GM12878 (cell line): ENCODE measurements around the gene ARHGAP12.

Experiments used
- CHD1 ChIP-seq: IDR thresholded peaks from 2 replicates; pipeline ENCODE4 v1.6.1; 2012; ENCODE audit warnings: low read depth, low read length, improper control_type of control experiment
- ESRRA ChIP-seq: IDR thresholded peaks from 2 replicates; pipeline ENCODE4 v1.6.1; 2012; ENCODE audit warnings: mild to moderate bottlenecking, low read length, improper control_type of control experiment
- MXI1 ChIP-seq: fragments of 150-350 bp; IDR thresholded peaks from 2 replicates; pipeline ENCODE4 v1.6.1; 2011; ENCODE audit warnings: low read depth, mild to moderate bottlenecking, inconsistent platforms, low read length, improper control_type of control experiment
- MYC ChIP-seq: IDR thresholded peaks from 2 replicates; pipeline ENCODE4 v1.6.1; 2011; ENCODE audit warnings: mild to moderate bottlenecking, low read length, moderate library complexity, inconsistent platforms; ENCODE audit not compliant: insufficient read depth, insufficient replicate concordance, insufficient read length, severe bottlenecking
- POLR2A ChIP-seq: IDR thresholded peaks from 2 replicates; pipeline ENCODE4 v1.6.1; 2011; ENCODE audit warnings: low read depth, mild to moderate bottlenecking, low read length
- POLR2AphosphoS5 ChIP-seq: IDR thresholded peaks from 2 replicates; pipeline ENCODE4 v1.6.1; 2011; ENCODE audit warnings: mild to moderate bottlenecking, low read length, inconsistent platforms
- STAT1 ChIP-seq: fragments of 450-650 bp; conservative IDR thresholded peaks from 2 replicates; pipeline ENCODE4 v1.6.1; 2014; ENCODE audit warnings: antibody characterized with exemption, mild to moderate bottlenecking
- ZNF274 ChIP-seq: IDR thresholded peaks from one replicate; pipeline ENCODE4 v1.8.0; 2011; ENCODE audit not compliant: insufficient read length, insufficient read depth
- TF ChIP-seq, protein P1 (sequence below): IDR thresholded peaks from 2 replicates; pipeline ENCODE4 v1.6.1; 2012; ENCODE audit warnings: low read depth, low read length, improper control_type of control experiment
- TF ChIP-seq, protein P2 (sequence below), 3 experiments: IDR thresholded peaks in 2 of 3; conservative IDR thresholded peaks in 1 of 3; 2 replicates each; pipeline ENCODE4 v1.5.1; 2011; ENCODE audit warnings: low read depth in 3 of 3, low read length in 3 of 3, mild to moderate bottlenecking in 3 of 3, control low read depth in 2 of 3, moderate library complexity in 2 of 3, inconsistent platforms in 1 of 3, mixed read lengths in 1 of 3; ENCODE audit not compliant: control insufficient read depth in 2 of 3, insufficient read depth in 1 of 3; ENCODE audit errors: extremely low read depth in 1 of 3
- TF ChIP-seq, protein P3 (sequence below): fragments of 450-650 bp; conservative IDR thresholded peaks from 2 replicates; pipeline ENCODE4 v1.6.1; 2017; ENCODE audit warnings: mild to moderate bottlenecking, moderate library complexity

DNA sequence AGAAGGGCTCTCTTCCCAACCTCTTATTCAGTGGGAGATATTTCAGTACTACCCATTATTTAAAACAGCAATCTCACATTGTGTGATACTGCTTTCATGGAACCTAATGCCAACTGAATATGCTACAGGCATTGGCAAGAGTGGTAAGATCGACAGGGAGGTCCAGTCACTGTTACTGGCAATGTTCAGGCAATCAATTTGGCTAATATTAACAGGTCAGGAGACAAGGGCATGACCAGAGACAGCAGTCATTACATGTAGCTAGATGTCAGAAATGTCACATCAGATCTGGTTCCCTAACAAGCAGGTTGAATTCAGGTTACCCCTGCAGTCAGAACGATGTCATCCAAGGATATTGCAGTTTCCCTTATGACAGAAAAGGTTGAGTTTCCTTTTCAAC is 129.4 kb downstream of the ARHGAP12 start:
- TF ChIP-seq POLR2AphosphoS5 (no peak), CHD1 (no peak), MXI1 (no peak), ZNF274 (no peak), MYC (no peak), POLR2A (no peak), STAT1 (no peak), ESRRA (no peak)
- TF ChIP-seq, protein P1, sequence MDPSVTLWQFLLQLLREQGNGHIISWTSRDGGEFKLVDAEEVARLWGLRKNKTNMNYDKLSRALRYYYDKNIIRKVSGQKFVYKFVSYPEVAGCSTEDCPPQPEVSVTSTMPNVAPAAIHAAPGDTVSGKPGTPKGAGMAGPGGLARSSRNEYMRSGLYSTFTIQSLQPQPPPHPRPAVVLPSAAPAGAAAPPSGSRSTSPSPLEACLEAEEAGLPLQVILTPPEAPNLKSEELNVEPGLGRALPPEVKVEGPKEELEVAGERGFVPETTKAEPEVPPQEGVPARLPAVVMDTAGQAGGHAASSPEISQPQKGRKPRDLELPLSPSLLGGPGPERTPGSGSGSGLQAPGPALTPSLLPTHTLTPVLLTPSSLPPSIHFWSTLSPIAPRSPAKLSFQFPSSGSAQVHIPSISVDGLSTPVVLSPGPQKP, result no peak
- TF ChIP-seq, protein P2, sequence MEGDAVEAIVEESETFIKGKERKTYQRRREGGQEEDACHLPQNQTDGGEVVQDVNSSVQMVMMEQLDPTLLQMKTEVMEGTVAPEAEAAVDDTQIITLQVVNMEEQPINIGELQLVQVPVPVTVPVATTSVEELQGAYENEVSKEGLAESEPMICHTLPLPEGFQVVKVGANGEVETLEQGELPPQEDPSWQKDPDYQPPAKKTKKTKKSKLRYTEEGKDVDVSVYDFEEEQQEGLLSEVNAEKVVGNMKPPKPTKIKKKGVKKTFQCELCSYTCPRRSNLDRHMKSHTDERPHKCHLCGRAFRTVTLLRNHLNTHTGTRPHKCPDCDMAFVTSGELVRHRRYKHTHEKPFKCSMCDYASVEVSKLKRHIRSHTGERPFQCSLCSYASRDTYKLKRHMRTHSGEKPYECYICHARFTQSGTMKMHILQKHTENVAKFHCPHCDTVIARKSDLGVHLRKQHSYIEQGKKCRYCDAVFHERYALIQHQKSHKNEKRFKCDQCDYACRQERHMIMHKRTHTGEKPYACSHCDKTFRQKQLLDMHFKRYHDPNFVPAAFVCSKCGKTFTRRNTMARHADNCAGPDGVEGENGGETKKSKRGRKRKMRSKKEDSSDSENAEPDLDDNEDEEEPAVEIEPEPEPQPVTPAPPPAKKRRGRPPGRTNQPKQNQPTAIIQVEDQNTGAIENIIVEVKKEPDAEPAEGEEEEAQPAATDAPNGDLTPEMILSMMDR (IDR thresholded peaks at IDR 0.05 in 2 of 3, conservative IDR thresholded peaks at IDR 0.05 in 1 of 3; ENCODE audit: control insufficient read depth in 2 of 3, extremely low read depth in 1 of 3, insufficient read depth in 1 of 3, low read depth in 3 of 3, low read length in 3 of 3), result no peak
- TF ChIP-seq, protein P3, sequence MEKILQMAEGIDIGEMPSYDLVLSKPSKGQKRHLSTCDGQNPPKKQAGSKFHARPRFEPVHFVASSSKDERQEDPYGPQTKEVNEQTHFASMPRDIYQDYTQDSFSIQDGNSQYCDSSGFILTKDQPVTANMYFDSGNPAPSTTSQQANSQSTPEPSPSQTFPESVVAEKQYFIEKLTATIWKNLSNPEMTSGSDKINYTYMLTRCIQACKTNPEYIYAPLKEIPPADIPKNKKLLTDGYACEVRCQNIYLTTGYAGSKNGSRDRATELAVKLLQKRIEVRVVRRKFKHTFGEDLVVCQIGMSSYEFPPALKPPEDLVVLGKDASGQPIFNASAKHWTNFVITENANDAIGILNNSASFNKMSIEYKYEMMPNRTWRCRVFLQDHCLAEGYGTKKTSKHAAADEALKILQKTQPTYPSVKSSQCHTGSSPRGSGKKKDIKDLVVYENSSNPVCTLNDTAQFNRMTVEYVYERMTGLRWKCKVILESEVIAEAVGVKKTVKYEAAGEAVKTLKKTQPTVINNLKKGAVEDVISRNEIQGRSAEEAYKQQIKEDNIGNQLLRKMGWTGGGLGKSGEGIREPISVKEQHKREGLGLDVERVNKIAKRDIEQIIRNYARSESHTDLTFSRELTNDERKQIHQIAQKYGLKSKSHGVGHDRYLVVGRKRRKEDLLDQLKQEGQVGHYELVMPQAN, result no peak
